DND-41 (cell line): ENCODE results near the gene KRTAP4-5.
"Not testable (repeated sequence)": the region's sequence is repeated elsewhere in the genome, so short reads cannot be mapped to it uniquely, and the experiment has no call there.

Experiments used
- ATAC-seq: fragments of 200-7000 bp; cut with Tn5 transposase; 3 replicates; pipeline ENCODE4 v1.9.1; 2021; ENCODE audit warnings: low read depth; ENCODE audit not compliant: insufficient read depth
- DNase-seq: peaks from one replicate; pipeline ENCODE4 v3.0.0-alpha.2; 2020
- H2AFZ ChIP-seq: 2 replicates; pipeline ENCODE4 v1.6.0; 2012; ENCODE audit warnings: low read depth, low read length
- H3K27ac ChIP-seq: 2 replicates; pipeline ENCODE4 v1.5.1; 2012; ENCODE audit warnings: low read length, inconsistent platforms
- H3K27me3 ChIP-seq: fragments of 200-600 bp; sonication (generic); 2 replicates; pipeline ENCODE4 v1.6.0; 2012; ENCODE audit warnings: low read length, mild to moderate bottlenecking, inconsistent platforms; ENCODE audit not compliant: insufficient read depth, poor library complexity
- H3K36me3 ChIP-seq: 2 replicates; pipeline ENCODE4 v1.5.1; 2012; ENCODE audit warnings: low read length, inconsistent platforms; ENCODE audit not compliant: insufficient read depth
- H3K4me1 ChIP-seq: 2 replicates; pipeline ENCODE4 v1.5.1; 2012; ENCODE audit warnings: mild to moderate bottlenecking, low read length; ENCODE audit not compliant: insufficient read depth
- H3K4me2 ChIP-seq: 2 replicates; pipeline ENCODE4 v1.6.0; 2012; ENCODE audit warnings: mild to moderate bottlenecking, moderate library complexity, low read length, inconsistent platforms; ENCODE audit not compliant: insufficient read depth
- H3K4me3 ChIP-seq, 2 experiments: fragments of 200-600 bp in 1 of 2; shearing (Covaris generic) in 1 of 2; 2 replicates each; pipeline ENCODE4 v1.5.1; 2012 to 2016; ENCODE audit warnings: inconsistent platforms in 2 of 2, low read length in 2 of 2, mild to moderate bottlenecking in 2 of 2, low read depth in 1 of 2, moderate library complexity in 1 of 2
- H3K79me2 ChIP-seq: 2 replicates; pipeline ENCODE4 v1.6.0; 2012; ENCODE audit warnings: low read length, inconsistent platforms; ENCODE audit not compliant: insufficient read depth
- H3K9ac ChIP-seq: 2 replicates; pipeline ENCODE4 v1.6.0; 2012; ENCODE audit warnings: low read depth, mild to moderate bottlenecking, inconsistent platforms, low read length, moderate library complexity
- H3K9me3 ChIP-seq: 2 replicates; pipeline ENCODE4 v1.5.1; 2012; ENCODE audit warnings: low read length, moderate library complexity, mild to moderate bottlenecking, inconsistent platforms; ENCODE audit not compliant: insufficient read depth, severe bottlenecking
- H4K20me1 ChIP-seq: 2 replicates; pipeline ENCODE4 v1.6.0; 2012; ENCODE audit warnings: low read length; ENCODE audit not compliant: insufficient read depth
- CTCF ChIP-seq: IDR thresholded peaks from 2 replicates; pipeline ENCODE4 v1.5.1; 2012; ENCODE audit warnings: borderline replicate concordance, low read length, moderate library complexity, mild to moderate bottlenecking; ENCODE audit not compliant: poor library complexity, severe bottlenecking; ENCODE audit errors: extremely low read depth
- EZH2 ChIP-seq: IDR thresholded peaks from 3 replicates; pipeline ENCODE4 v1.6.1; 2012; ENCODE audit warnings: borderline replicate concordance, low read depth, mild to moderate bottlenecking, moderate library complexity, low read length, inconsistent platforms; ENCODE audit not compliant: severe bottlenecking

The KRTAP4-5 gene

GRCh38 chr17:41149652-41149985 is at the start of gene KRTAP4-5:
TSS of gene KRTAP4-5 (minus strand) at chr17:41149825. CDS start at chr17:41149767, 58 bp downstream.
- no peak for TF ChIP-seq EZH2
- ATAC-seq (no peak), DNase-seq (no peak)
- no peak within 1 kb of the TSS for H3K9ac ChIP-seq
- H3K4me1 ChIP-seq, result no peaks in the 10 kb centered on the region
- no peak within 1 kb of the TSS for H3K27ac ChIP-seq
- no peaks in the 10 kb centered on the region for H3K9me3 ChIP-seq
- H3K4me3 ChIP-seq, result no peak within 1 kb of the TSS
- H4K20me1 ChIP-seq, result no peaks in the 10 kb centered on the region
- H2AFZ ChIP-seq, result no peak within 1 kb of the TSS
- peaks cover 10% of the 10 kb centered on the region for H3K27me3 ChIP-seq
- H3K4me2 ChIP-seq, result no peak within 1 kb of the TSS
- no peaks in the 10 kb centered on the region for H3K79me2 ChIP-seq
- H3K36me3 ChIP-seq, result no peaks in the 10 kb centered on the region

DNA sequence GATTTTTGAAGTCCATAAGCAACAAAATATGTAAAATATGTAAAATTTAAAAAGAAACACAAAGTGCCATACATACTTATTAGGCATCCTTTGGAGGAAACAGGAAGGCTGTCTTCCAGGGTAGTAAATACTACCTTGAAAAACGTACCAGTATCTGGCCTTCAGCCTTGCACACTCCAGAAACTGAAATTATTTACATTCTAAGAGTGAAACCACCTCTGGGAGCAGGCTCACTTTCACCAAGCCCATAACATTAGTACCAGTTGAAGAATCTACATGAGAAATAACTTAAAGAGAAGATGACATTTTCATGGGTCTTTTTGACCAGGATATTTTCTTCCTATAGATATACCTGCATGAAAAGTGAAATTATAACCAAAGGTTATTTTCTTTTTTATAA is 46.4 kb upstream of the KRTAP4-5 start:
- Histone ChIP-seq H3K4me1 (no peaks in the 10 kb centered on the region), H3K36me3 (no peaks in the 10 kb centered on the region), H3K79me2 (no peaks in the 10 kb centered on the region), H3K9me3 (no peaks in the 10 kb centered on the region), H3K27ac (no peak overlapping the region), H3K9ac (no peak overlapping the region), H3K4me2 (no peak overlapping the region), H3K27me3 (no peaks in the 10 kb centered on the region), H4K20me1 (no peaks in the 10 kb centered on the region), H2AFZ (no peak overlapping the region), H3K4me3 (no peak overlapping the region)
- TF ChIP-seq EZH2 (no peak), CTCF (no peak)
- ATAC-seq (no peak), DNase-seq (no peak)

DNA sequence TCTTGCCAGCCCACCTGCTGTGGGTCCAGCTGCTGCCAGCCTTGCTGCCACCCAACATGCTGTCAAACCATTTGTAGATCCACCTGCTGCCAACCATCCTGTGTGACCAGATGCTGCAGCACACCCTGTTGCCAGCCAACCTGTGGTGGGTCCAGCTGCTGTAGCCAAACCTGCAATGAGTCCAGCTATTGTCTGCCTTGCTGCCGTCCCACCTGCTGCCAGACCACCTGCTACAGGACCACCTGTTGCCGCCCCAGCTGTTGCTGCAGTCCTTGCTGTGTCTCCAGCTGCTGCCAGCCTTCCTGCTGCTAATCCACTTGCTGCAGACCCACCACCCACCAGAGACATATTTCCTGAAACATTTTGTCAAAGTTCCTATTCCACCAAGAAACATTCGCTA is 40.7 kb upstream of the KRTAP4-5 start:
- DNase-seq (no peak), ATAC-seq (no peak)
- Histone ChIP-seq H3K27ac (no peak overlapping the region), H3K27me3 (peaks cover 3% of the 10 kb centered on the region), H3K9ac (no peak overlapping the region), H3K4me1 (no peaks in the 10 kb centered on the region), H3K4me3 (no peak overlapping the region), H3K4me2 (no peak overlapping the region), H3K36me3 (no peaks in the 10 kb centered on the region), H2AFZ (no peak overlapping the region), H3K9me3 (no peaks in the 10 kb centered on the region), H3K79me2 (no peaks in the 10 kb centered on the region), H4K20me1 (no peaks in the 10 kb centered on the region)
- TF ChIP-seq EZH2 (no peak), CTCF (no peak)

DNA sequence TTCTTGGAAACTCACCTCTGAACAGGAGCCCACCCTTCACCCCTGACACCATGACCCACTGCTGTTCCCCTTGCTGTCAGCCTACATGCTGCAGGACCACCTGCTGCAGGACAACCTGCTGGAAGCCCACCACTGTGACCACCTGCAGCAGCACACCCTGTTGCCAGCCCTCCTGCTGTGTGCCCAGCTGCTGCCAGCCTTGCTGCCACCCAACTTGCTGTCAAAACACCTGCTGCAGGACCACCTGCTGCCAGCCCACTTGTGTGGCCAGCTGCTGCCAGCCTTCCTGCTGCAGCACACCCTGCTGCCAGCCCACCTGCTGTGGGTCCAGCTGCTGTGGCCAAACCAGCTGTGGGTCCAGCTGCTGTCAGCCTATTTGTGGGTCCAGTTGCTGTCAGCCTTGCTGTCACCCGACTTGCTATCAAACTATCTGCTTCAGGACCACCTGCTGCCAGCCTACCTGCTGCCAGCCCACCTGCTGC is 40.3 kb upstream of the KRTAP4-5 start, which contains the start of gene KRTAP9-1:
KRTAP9-1 (plus strand) TSS at position 51 of the 482 bp plus-strand sequence; CDS start at position 51, 0 bp downstream.
- not testable (repeated sequence) for H2AFZ ChIP-seq, H3K9me3 ChIP-seq, H4K20me1 ChIP-seq

More for the DNA sequence above, 40.3 kb upstream of the KRTAP4-5 start, which contains the start of gene KRTAP9-1:
- H3K4me2 ChIP-seq, H3K27ac ChIP-seq, ATAC-seq, H3K4me3 ChIP-seq, H3K9ac ChIP-seq, H3K79me2 ChIP-seq, DNase-seq, H3K4me1 ChIP-seq, H3K27me3 ChIP-seq, H3K36me3 ChIP-seq: not testable (repeated sequence)
